HG03196 (cell line): Measurements from ENCODE around the gene PRAME.
"Not testable (repeated sequence)": the region's sequence is repeated elsewhere in the genome, so short reads cannot be mapped to it uniquely, and the experiment has no call there.

Experiments
- ATAC-seq: cut with Tn5 transposase; IDR thresholded peaks from one replicate; pipeline ENCODE4 v1.9.1; 2021; ENCODE audit not compliant: unreplicated experiment

The PRAME gene, protein sequence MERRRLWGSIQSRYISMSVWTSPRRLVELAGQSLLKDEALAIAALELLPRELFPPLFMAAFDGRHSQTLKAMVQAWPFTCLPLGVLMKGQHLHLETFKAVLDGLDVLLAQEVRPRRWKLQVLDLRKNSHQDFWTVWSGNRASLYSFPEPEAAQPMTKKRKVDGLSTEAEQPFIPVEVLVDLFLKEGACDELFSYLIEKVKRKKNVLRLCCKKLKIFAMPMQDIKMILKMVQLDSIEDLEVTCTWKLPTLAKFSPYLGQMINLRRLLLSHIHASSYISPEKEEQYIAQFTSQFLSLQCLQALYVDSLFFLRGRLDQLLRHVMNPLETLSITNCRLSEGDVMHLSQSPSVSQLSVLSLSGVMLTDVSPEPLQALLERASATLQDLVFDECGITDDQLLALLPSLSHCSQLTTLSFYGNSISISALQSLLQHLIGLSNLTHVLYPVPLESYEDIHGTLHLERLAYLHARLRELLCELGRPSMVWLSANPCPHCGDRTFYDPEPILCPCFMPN

DNA sequence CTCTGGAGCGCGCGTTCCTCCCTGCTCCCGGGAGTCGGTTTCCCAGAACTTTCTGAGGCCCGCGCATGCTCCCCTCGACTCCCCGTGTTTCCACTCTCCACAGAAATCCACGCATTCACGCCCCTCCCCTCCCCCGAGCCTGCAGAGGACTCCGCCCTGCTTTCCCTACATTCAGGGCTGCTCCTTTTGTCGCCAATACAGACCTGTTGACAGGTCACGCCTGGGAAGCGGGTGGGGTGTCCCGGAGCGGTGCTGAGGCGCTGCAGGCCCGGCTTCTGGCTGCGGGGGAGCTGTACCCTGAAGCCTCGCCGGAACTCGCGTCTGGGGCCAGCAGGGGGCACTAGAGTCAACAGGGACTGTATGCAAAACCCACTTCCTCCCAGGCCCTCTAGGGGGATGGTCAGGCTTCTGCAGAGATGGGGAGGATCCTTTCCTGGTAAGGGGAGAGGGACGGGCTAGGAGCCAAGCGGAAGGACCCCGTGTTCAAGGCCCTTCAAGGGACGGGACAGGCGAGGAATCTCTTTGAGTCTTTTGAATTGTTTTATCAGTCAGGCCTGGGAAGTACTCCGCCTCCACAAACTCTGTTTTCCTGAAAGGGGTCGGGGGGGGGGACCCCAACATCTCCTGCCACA is at the start of gene PRAME:
Gene PRAME (minus strand): TSS at position 294 of the 632 bp plus-strand sequence. CDS start 2,433 bp downstream, outside the sequence.
- ATAC-seq: no peak

DNA sequence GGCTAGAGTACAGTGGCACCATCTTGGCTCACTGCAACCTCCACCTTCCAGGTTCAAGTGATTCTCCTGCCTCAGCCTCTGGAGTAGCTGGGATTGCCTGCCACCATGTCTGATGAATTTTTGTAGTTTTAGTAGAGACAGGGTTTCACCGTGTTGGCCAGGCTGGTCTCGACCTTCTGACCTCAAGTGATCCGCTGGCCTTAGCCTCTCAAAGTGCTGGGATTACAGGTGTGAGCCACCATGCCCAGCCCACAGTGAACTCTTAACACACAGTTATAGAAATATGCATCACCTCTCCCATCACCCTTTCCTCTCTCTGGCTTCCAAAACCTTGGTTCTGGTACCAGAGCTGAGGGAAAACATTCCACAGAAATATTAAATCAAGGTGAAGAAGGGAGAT is 49.0 kb upstream of the PRAME start:
- not testable (repeated sequence) for ATAC-seq

DNA sequence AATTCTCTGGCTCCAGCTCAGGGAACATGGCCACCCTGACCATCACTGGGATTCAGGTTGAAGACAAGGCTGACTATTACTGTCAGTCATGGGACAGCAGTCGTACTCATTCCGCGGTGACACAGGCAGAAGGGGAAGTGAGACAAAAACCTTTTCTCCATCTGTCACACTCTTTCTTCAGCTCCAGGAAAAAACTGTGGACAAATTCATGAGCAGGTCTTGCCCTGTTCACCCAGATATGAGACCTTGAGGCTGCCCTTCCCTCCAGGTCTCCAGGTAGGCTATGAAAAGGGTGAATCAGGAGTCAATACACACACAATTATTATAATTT is 46.0 kb upstream of the PRAME start:
- ATAC-seq: no peak

- no peak for ATAC-seq
Measured at GRCh38 chr22:22604326-22605073, 45.4 kb upstream of the PRAME start.

- no peak for ATAC-seq
Measured at GRCh38 chr22:22603470-22603947, 44.4 kb upstream of the PRAME start.

- ATAC-seq: no peak
Measured at GRCh38 chr22:22600531-22601261, 41.6 kb upstream of the PRAME start.

GRCh38 chr22:22599248-22599647 is 40.2 kb upstream of the PRAME start:
- no peak for ATAC-seq

DNA sequence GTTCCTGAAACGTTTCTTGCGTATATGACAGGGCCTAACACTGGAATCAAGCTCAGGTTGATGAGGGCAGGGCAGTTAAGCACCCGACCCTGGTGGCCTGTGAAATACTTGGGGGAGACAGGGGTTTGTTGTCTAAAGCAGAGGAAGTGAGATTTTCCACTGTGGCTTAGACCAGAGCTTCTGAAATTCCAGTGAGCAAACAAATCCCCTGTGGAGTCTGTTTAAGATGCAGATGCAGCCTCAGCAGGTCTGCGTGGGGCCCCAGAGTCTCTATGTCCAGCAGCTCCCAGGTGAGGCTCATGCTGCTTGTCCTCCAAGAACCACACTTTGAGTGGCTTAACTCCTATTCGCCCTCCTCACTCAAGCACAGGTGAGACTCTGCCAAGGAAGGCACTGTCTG is 39.1 kb upstream of the PRAME start:
- no peak for ATAC-seq

- no peak for ATAC-seq
Measured at GRCh38 chr22:22595001-22595835, 36.2 kb upstream of the PRAME start.

- no peak for ATAC-seq
Measured at GRCh38 chr22:22593964-22594656, 35.0 kb upstream of the PRAME start.

GRCh38 chr22:22593250-22593649 is 34.2 kb upstream of the PRAME start:
- no peak for ATAC-seq

- no peak for ATAC-seq
Measured at GRCh38 chr22:22591348-22592299, 32.6 kb upstream of the PRAME start.

DNA sequence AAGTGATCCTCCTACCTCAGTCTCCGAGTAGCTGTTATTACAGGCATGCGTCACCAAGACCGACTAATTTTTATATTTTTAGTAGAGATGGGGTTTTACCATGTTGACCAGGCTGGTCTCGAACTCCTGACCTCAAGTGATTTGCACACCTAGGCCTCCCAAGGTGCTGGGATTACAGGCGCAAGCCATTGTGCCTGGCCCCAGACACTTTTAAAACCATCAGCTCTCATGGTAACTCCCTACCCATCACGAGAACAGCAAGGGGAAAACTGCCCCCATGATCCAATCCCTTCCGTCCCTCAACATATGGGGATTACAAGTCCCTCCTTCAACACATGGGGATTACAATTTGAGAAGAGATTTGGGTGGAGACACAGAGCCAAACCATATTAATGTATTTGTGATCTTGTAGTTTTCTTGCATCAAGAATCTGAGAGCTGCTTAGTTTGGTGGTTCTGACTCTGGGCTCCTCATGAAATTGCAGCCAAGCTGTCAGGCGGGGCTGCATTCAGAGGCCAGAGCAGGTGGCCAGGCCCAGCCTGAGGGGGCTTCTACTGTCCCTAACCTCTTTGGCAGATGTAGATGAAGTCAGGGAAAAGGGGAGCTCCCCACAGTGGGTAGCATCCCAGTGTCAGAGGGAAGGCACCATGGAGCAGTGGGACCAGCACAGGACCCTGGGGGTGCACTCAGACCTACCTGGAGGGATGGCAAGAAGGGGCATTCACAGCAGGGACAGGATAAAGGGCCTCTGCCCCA is 31.2 kb upstream of the PRAME start:
- ATAC-seq: no peak

DNA sequence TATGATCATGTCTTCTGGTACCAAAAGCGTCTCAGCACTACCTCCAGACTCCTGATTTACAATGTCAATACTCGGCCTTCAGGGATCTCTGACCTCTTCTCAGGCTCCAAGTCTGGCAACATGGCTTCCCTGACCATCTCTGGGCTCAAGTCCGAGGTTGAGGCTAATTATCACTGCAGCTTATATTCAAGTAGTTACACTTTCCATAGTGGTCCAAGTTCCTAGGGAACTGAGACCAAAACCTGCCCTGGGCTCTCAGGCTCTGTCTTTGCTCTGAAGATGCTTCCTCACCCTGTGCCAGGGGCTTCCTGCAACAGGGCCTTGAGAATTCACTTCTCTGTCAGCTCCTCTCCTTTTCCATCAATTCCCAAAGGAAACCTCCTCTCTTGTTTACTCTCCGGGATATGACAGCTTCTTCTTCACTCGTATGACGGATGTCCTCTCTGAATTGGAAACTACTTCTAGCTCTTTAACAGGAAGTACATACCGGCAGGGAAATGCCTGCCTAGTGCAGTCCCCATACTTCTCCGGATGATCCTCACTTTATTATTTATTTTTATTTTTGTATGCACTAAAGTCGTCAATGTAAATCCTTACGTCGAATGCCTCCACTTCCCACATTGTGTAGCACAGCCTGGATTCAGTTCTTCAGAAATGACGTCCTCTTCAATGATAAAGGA is 29.6 kb upstream of the PRAME start:
- ATAC-seq: no peak

DNA sequence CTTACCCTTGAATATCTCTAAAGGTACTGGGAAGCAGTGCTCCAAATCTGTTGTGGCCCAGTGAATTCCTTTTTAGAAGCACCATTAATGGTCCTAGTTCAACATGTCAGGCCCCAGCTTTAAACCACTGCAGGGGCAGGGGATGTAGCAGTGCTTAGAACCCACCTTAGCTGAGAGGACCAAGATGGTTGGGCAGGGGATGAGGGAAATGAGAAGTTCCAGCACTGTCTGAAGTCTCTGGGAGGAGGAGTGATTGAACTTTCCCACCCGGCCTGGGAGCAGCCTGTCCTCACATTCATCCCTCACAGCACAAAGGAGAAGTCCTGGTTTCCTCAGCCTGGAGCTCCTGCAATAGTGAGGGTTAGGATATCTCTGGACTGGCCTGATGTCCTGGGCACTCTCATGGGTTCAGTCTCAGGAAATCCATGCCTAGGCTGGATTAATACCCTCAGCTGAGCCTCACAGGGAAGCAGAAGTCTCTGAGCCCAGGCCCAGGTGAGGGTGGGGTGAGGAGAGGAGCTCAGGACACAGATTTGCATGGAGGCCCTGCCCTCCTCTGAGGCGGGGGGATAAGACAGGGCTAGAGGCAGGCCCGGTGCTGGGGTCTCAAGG is 28.6 kb upstream of the PRAME start:
- ATAC-seq: no peak

DNA sequence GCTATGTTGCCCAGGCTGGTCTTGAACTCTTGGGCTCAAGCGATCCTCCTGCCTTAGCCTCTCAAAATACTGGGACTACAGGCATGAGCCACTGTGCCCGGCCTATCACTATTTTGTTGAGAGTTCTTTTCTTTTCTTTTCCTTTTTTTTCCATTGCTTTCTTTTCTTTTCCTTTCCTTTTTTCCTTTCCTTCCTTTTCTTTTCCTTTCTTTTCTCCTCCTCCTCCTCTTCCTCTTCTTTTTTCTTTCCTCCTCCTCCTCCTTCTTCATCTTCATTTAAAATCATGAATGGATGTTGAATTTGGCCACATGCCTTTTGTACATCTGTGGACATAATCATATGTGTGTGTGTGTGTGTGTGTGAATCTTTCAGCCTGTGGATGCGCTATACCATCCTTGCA is 25.7 kb upstream of the PRAME start:
- ATAC-seq: no peak

GRCh38 chr22:22583030-22583429 is 24.0 kb upstream of the PRAME start:
- ATAC-seq: no peak
